NOMO-1 treated with DMSO at 0.1 percent for 48 hours (cell line): ENCODE data around the gene SIKE1.
"Not testable (repeated sequence)": the region's sequence is repeated elsewhere in the genome, so short reads cannot be mapped to it uniquely, and the experiment has no call there.

Source experiments
- DNase-seq: peaks from one replicate; lab custom pipeline; 2025; ENCODE audit not compliant: unreplicated experiment; lab: John Stamatoyannopoulos, UW

Gene SIKE1

GRCh38 chr1:114756009-114756892 lies 24.2 kb downstream of the SIKE1 start:
- no peak for DNase-seq

GRCh38 chr1:114755006-114755931 lies 25.2 kb downstream of the SIKE1 start:
- DNase-seq, result peak; percentile 85

GRCh38 chr1:114753702-114754101 lies 26.8 kb downstream of the SIKE1 start:
- not testable (repeated sequence) for DNase-seq

- no peak for DNase-seq
Measured at GRCh38 chr1:114753143-114753542, 27.3 kb downstream of the SIKE1 start.

- no peak for DNase-seq
Measured at GRCh38 chr1:114750780-114751179, 29.7 kb downstream of the SIKE1 start.

GRCh38 chr1:114749835-114750234 lies 30.6 kb downstream of the SIKE1 start:
- DNase-seq, result no peak

GRCh38 chr1:114746450-114747121 lies 33.9 kb downstream of the SIKE1 start:
- no peak for DNase-seq

- no peak for DNase-seq
Measured at GRCh38 chr1:114745291-114745690, 35.2 kb downstream of the SIKE1 start.

- DNase-seq, result no peak
Measured at GRCh38 chr1:114741963-114742746, 38.3 kb downstream of the SIKE1 start.

- DNase-seq, result no peak
Measured at GRCh38 chr1:114740331-114740730, 40.2 kb downstream of the SIKE1 start.

GRCh38 chr1:114737314-114737849 lies 43.1 kb downstream of the SIKE1 start:
- no peak for DNase-seq

GRCh38 chr1:114735479-114735878 lies 45.0 kb downstream of the SIKE1 start:
- DNase-seq, result no peak

- no peak for DNase-seq
Measured at GRCh38 chr1:114729782-114730181, 50.7 kb downstream of the SIKE1 start.

GRCh38 chr1:114728553-114728952 lies 51.9 kb downstream of the SIKE1 start:
- no peak for DNase-seq

- no peak for DNase-seq
Measured at GRCh38 chr1:114725230-114725629, 55.3 kb downstream of the SIKE1 start.

- no peak for DNase-seq
Measured at GRCh38 chr1:114723915-114724314, 56.6 kb downstream of the SIKE1 start.

GRCh38 chr1:114723457-114723856 lies 57.0 kb downstream of the SIKE1 start:
- no peak for DNase-seq

- DNase-seq, result no peak
Measured at GRCh38 chr1:114720492-114720891, 60.0 kb downstream of the SIKE1 start.
